B cell (primary cell): Measurements from ENCODE around the gene CHFR.

Experiments
- CTCF ChIP-seq: fragments of 200-600 bp; IDR thresholded peaks from one replicate; pipeline ENCODE4 v1.8.0; 2022; ENCODE audit warnings: antibody characterized with exemption, mild to moderate bottlenecking
- EZH2 ChIP-seq: IDR thresholded peaks from 2 replicates; pipeline ENCODE4 v1.6.1; 2012; ENCODE audit warnings: borderline replicate concordance, low read depth, mild to moderate bottlenecking, moderate library complexity, low read length; ENCODE audit not compliant: insufficient read depth, poor library complexity, severe bottlenecking

- TF ChIP-seq CTCF (no peak), EZH2 (no peak)
Observed at GRCh38 chr12:132899033-132899432, 11.6 kb upstream of the CHFR start.
